ENCODE measurements around the gene DIAPH1.

DNA sequence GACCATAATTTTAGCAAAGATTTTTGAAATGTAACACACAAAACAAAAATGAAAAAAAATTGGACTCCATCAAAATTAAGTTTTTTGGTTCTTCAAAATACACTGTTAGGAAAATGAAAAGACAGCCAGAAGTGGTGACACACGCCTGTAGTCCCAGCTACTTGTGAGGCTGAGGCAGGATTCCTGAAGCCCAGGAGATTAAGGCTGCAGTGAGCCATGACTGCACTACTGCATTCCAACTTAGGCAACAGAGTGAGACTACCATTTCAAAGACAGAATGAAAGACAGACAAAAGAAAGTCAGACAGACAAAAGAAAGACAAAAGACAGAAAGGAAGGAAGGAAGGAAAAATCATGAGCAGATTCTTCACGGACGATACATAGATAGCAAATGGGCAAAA lies 7.5 kb downstream of the DIAPH1 start:
- no peak for TF ChIP-seq POLR2A (IDR thresholded peaks at IDR 0.05)
- TF ChIP-seq, protein P1, sequence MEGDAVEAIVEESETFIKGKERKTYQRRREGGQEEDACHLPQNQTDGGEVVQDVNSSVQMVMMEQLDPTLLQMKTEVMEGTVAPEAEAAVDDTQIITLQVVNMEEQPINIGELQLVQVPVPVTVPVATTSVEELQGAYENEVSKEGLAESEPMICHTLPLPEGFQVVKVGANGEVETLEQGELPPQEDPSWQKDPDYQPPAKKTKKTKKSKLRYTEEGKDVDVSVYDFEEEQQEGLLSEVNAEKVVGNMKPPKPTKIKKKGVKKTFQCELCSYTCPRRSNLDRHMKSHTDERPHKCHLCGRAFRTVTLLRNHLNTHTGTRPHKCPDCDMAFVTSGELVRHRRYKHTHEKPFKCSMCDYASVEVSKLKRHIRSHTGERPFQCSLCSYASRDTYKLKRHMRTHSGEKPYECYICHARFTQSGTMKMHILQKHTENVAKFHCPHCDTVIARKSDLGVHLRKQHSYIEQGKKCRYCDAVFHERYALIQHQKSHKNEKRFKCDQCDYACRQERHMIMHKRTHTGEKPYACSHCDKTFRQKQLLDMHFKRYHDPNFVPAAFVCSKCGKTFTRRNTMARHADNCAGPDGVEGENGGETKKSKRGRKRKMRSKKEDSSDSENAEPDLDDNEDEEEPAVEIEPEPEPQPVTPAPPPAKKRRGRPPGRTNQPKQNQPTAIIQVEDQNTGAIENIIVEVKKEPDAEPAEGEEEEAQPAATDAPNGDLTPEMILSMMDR (IDR thresholded peaks at IDR 0.05) = no peak

Measured in gastroesophageal sphincter (tissue), 3 donors.